Measurements from ENCODE around the gene USP35.

DNA sequence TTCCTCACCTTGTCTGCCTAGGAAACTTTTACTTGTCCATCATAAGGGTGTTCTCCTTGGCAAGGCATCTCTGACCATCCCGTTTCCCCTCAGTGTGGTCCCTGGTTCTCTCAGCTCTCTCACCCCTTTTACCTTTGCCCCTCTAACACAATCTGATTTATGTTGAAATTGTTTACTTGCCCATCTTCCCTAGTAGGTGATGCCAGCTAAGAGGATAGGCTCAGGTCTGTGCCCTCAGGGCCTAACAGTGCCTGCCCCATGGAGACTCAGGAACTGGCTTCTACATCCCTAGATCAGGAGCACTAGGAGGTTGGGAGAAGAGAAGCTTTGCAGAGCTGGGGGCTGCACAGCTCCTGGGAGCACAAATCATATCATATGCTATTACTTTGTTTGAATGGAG, 28.2 kb upstream of the USP35 start:
- TF ChIP-seq, protein P1, sequence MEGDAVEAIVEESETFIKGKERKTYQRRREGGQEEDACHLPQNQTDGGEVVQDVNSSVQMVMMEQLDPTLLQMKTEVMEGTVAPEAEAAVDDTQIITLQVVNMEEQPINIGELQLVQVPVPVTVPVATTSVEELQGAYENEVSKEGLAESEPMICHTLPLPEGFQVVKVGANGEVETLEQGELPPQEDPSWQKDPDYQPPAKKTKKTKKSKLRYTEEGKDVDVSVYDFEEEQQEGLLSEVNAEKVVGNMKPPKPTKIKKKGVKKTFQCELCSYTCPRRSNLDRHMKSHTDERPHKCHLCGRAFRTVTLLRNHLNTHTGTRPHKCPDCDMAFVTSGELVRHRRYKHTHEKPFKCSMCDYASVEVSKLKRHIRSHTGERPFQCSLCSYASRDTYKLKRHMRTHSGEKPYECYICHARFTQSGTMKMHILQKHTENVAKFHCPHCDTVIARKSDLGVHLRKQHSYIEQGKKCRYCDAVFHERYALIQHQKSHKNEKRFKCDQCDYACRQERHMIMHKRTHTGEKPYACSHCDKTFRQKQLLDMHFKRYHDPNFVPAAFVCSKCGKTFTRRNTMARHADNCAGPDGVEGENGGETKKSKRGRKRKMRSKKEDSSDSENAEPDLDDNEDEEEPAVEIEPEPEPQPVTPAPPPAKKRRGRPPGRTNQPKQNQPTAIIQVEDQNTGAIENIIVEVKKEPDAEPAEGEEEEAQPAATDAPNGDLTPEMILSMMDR (IDR thresholded peaks at IDR 0.05) = no peak
- TF ChIP-seq POLR2A (IDR thresholded peaks at IDR 0.05) (no peak), EP300 (IDR thresholded peaks at IDR 0.05) (no peak)
